Keratinocyte (primary cell): ENCODE measurements around the gene OR8B12. TPM values are rescaled to one million over a fixed set of nuclear protein-coding genes. Genes with fewer than 3 reads are reported as not detected.

Experiments used
- DNase-seq: peaks from one replicate; pipeline ENCODE4 v3.0.0-alpha.2; 2011; ENCODE audit warnings: low read depth, missing footprints, low spot score
- FAIRE-seq: peaks from 2 replicates; lab custom pipeline; 2011; peaks lifted over from hg19 to GRCh38; lab: Jason Lieb, UNC
- H2AFZ ChIP-seq: 2 replicates; pipeline ENCODE4 v1.6.0; 2012; ENCODE audit warnings: low read length, control low read depth, inconsistent platforms; ENCODE audit not compliant: control insufficient read depth
- H3K27ac ChIP-seq: 2 replicates; pipeline ENCODE4 v1.5.1; 2011; ENCODE audit warnings: low read length; ENCODE audit not compliant: control insufficient read depth, insufficient read depth
- H3K27me3 ChIP-seq: 3 replicates; pipeline ENCODE4 v1.6.0; 2011; ENCODE audit warnings: low read length; ENCODE audit not compliant: control insufficient read depth, insufficient read depth; ENCODE audit errors: extremely low read depth
- H3K36me3 ChIP-seq, 2 experiments: 2 replicates in 1 of 2; 3 replicates in 1 of 2; pipeline ENCODE4 v1.5.1; 2011; ENCODE audit warnings: low read length in 2 of 2, mild to moderate bottlenecking in 1 of 2; ENCODE audit not compliant: control insufficient read depth in 2 of 2, insufficient read depth in 2 of 2; ENCODE audit errors: extremely low read depth in 1 of 2
- H3K4me1 ChIP-seq: 3 replicates; pipeline ENCODE4 v1.5.1; 2011; ENCODE audit warnings: low read length; ENCODE audit not compliant: control insufficient read depth, insufficient read depth; ENCODE audit errors: extremely low read depth
- H3K4me2 ChIP-seq: 3 replicates; pipeline ENCODE4 v1.6.0; 2011; ENCODE audit warnings: low read depth, low read length; ENCODE audit not compliant: control insufficient read depth, insufficient read depth; ENCODE audit errors: extremely low read depth
- H3K4me3 ChIP-seq, 3 experiments: fragments of 200-600 bp in 1 of 3; sonication (generic) in 1 of 3; 2 replicates in 2 of 3; 3 replicates in 1 of 3; pipeline ENCODE4 v1.5.1; 2011 to 2016; ENCODE audit warnings: low read length in 3 of 3, mild to moderate bottlenecking in 3 of 3, control low read depth in 2 of 3, inconsistent platforms in 1 of 3, low read depth in 1 of 3, mixed read lengths in 1 of 3, mixed run types in 1 of 3, moderate library complexity in 1 of 3; ENCODE audit not compliant: control insufficient read depth in 2 of 3, insufficient read depth in 2 of 3; ENCODE audit errors: extremely low read depth in 1 of 3
- H3K79me2 ChIP-seq: 2 replicates; pipeline ENCODE4 v1.6.0; 2012; ENCODE audit warnings: low read length; ENCODE audit not compliant: control insufficient read depth, insufficient read depth
- H3K9ac ChIP-seq: 3 replicates; pipeline ENCODE4 v1.6.0; 2011; ENCODE audit warnings: low read length; ENCODE audit not compliant: control insufficient read depth, insufficient read depth; ENCODE audit errors: extremely low read depth
- H3K9me1 ChIP-seq: 3 replicates; pipeline ENCODE4 v1.6.0; 2011; ENCODE audit warnings: low read length; ENCODE audit not compliant: control insufficient read depth, insufficient read depth; ENCODE audit errors: extremely low read depth
- H3K9me3 ChIP-seq: 2 replicates; pipeline ENCODE4 v1.5.1; 2012; ENCODE audit warnings: low read depth, low read length; ENCODE audit not compliant: control insufficient read depth
- H4K20me1 ChIP-seq: 3 replicates; pipeline ENCODE4 v1.6.0; 2011; ENCODE audit warnings: low read length; ENCODE audit not compliant: control insufficient read depth, insufficient read depth; ENCODE audit errors: extremely low read depth
- EZH2 ChIP-seq: IDR thresholded peaks from one replicate; pipeline ENCODE4 v1.6.1; 2012; ENCODE audit warnings: inconsistent platforms, mild to moderate bottlenecking, low read length, moderate library complexity
- dilution Hi-C: fragments of 300-500 bp; cut with MboI; formaldehyde crosslinking; loops from one replicate; pipeline ENCODE4 v1.7.0; 2020; ENCODE audit warnings: low sequenced_read_pairs; ENCODE audit not compliant: extremely low pct_ligation_motif_present
- polyA plus RNA-seq, 5 experiments: library from polyadenylated mRNA; depleted of rRNA in 3 of 5; stranded (reverse) in 3 of 5; stranded (forward) in 1 of 5; unstranded in 1 of 5; fragments of >200 nt; gene quantifications; 1 replicate in 1 of 5; 2 replicates in 3 of 5; 3 replicates in 1 of 5; pipeline versions ENCODE4 v1.2.1 to v1.2.3, GENCODE V29; 2011 to 2012; ENCODE audit warnings: missing spikeins in 2 of 5, low read depth in 1 of 5, low replicate concordance in 1 of 5
- TF ChIP-seq, protein P1 (sequence below), 3 experiments: IDR thresholded peaks in 1 of 3; conservative IDR thresholded peaks in 1 of 3; optimal IDR thresholded peaks in 1 of 3; 2 replicates in 2 of 3; 3 replicates in 1 of 3; pipeline versions ENCODE3 to v1.5.1; 2011; ENCODE audit warnings: low read length in 3 of 3, mild to moderate bottlenecking in 3 of 3, moderate library complexity in 2 of 3, control low read depth in 1 of 3, inconsistent platforms in 1 of 3; ENCODE audit not compliant: insufficient read depth in 2 of 3; ENCODE audit errors: extremely low read depth in 1 of 3

OR8B12 gene
- polyA plus RNA-seq, 1 donor (not counting 4 experiments of a cell fraction or from before 2014, with no cell fraction given): not detected

GRCh38 chr11:124511745-124512144 is 31.7 kb downstream of the OR8B12 start:
- no peak overlapping the region for H3K4me2 ChIP-seq
- dilution Hi-C loops: no loop called here
- no peaks in the 10 kb centered on the region for H3K27me3 ChIP-seq

GRCh38 chr11:124510279-124510678 is 33.2 kb downstream of the OR8B12 start:
- Histone ChIP-seq H3K79me2 (no peaks in the 10 kb centered on the region), H4K20me1 (no peaks in the 10 kb centered on the region), H3K9ac (no peak overlapping the region), H3K27me3 (no peaks in the 10 kb centered on the region), H3K4me1 (no peaks in the 10 kb centered on the region), H2AFZ (no peak overlapping the region), H3K4me3 (no peak overlapping the region), H3K9me1 (no peaks in the 10 kb centered on the region), H3K4me2 (no peak overlapping the region), H3K36me3 (no peaks in the 10 kb centered on the region), H3K9me3 (no peaks in the 10 kb centered on the region), H3K27ac (no peak overlapping the region)
- TF ChIP-seq, protein P1, sequence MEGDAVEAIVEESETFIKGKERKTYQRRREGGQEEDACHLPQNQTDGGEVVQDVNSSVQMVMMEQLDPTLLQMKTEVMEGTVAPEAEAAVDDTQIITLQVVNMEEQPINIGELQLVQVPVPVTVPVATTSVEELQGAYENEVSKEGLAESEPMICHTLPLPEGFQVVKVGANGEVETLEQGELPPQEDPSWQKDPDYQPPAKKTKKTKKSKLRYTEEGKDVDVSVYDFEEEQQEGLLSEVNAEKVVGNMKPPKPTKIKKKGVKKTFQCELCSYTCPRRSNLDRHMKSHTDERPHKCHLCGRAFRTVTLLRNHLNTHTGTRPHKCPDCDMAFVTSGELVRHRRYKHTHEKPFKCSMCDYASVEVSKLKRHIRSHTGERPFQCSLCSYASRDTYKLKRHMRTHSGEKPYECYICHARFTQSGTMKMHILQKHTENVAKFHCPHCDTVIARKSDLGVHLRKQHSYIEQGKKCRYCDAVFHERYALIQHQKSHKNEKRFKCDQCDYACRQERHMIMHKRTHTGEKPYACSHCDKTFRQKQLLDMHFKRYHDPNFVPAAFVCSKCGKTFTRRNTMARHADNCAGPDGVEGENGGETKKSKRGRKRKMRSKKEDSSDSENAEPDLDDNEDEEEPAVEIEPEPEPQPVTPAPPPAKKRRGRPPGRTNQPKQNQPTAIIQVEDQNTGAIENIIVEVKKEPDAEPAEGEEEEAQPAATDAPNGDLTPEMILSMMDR (optimal IDR thresholded peaks at IDR 0.05 in 1 of 3, IDR thresholded peaks at IDR 0.05 in 1 of 3, conservative IDR thresholded peaks at IDR 0.05 in 1 of 3; ENCODE audit: extremely low read depth in 1 of 3, insufficient read depth in 2 of 3, low read length in 3 of 3): no peak
- no peak for TF ChIP-seq EZH2
- FAIRE-seq (no peak), DNase-seq (no peak)
- dilution Hi-C loops: no loop called here

More at GRCh38 chr11:124511745-124512144, 31.7 kb downstream of the OR8B12 start:
- no peak for FAIRE-seq
- H2AFZ ChIP-seq: no peak overlapping the region
- H3K27ac ChIP-seq: no peak overlapping the region
- no peaks in the 10 kb centered on the region for H4K20me1 ChIP-seq
- H3K36me3 ChIP-seq: no peaks in the 10 kb centered on the region
- no peaks in the 10 kb centered on the region for H3K79me2 ChIP-seq
- TF ChIP-seq, protein P1 (optimal IDR thresholded peaks at IDR 0.05 in 1 of 3, IDR thresholded peaks at IDR 0.05 in 1 of 3, conservative IDR thresholded peaks at IDR 0.05 in 1 of 3; ENCODE audit: extremely low read depth in 1 of 3, insufficient read depth in 2 of 3, low read length in 3 of 3): no peak
- TF ChIP-seq EZH2: no peak
- no peak overlapping the region for H3K9ac ChIP-seq
- H3K9me3 ChIP-seq: no peaks in the 10 kb centered on the region
- no peak for DNase-seq
- H3K4me3 ChIP-seq: no peak overlapping the region
- no peaks in the 10 kb centered on the region for H3K9me1 ChIP-seq
- no peaks in the 10 kb centered on the region for H3K4me1 ChIP-seq
